ENCODE data around the gene CHTF18. TPM values are rescaled to one million over a fixed set of nuclear protein-coding genes. Genes with fewer than 3 reads are reported as not detected.

CHTF18 gene
- total RNA-seq, 4 donors from 2014 or later = 2.8 to 10.7 (median 4.6) TPM

DNA sequence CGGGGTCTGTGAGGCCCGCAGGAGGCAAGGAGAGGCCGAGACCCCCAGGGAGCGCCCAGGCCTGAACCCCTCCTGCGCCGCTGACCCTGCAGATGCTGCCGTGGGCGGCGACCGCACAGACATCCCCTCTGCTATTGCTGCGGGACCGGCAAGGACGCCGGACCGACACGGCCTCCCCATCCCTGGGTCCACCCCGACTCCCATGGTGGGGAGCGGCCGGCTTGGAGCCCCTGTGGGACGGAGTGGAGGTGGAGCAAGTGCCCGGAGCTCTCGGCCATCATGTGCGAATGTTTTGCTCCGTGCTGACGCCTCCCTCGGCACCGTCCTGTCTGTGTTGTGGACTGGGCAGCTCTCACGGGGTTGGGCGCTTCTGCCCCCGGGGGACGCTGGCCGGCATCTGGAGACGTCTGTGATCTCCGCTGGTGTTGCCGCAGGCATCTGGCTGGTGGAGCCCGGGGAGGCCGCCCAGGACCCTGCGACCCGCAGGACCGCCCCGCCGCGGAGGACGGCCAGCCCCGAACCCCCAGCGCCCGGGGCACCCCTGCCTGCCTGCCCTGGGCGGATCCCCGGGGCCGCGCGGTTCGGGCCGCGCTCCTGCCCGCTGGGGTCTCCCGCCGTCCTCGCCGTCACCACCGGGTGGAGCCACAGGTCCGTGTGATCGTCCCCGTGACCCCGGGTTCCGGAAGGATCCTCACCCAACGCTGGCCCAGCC lies 24.9 kb downstream of the CHTF18 start:
- ATAC-seq (ENCODE audit: low FRiP score) (no peak), DNase-seq (ENCODE audit: low spot score) (no peak)
- TF ChIP-seq, protein P1, sequence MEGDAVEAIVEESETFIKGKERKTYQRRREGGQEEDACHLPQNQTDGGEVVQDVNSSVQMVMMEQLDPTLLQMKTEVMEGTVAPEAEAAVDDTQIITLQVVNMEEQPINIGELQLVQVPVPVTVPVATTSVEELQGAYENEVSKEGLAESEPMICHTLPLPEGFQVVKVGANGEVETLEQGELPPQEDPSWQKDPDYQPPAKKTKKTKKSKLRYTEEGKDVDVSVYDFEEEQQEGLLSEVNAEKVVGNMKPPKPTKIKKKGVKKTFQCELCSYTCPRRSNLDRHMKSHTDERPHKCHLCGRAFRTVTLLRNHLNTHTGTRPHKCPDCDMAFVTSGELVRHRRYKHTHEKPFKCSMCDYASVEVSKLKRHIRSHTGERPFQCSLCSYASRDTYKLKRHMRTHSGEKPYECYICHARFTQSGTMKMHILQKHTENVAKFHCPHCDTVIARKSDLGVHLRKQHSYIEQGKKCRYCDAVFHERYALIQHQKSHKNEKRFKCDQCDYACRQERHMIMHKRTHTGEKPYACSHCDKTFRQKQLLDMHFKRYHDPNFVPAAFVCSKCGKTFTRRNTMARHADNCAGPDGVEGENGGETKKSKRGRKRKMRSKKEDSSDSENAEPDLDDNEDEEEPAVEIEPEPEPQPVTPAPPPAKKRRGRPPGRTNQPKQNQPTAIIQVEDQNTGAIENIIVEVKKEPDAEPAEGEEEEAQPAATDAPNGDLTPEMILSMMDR (IDR thresholded peaks at IDR 0.05) = no peak

DNA sequence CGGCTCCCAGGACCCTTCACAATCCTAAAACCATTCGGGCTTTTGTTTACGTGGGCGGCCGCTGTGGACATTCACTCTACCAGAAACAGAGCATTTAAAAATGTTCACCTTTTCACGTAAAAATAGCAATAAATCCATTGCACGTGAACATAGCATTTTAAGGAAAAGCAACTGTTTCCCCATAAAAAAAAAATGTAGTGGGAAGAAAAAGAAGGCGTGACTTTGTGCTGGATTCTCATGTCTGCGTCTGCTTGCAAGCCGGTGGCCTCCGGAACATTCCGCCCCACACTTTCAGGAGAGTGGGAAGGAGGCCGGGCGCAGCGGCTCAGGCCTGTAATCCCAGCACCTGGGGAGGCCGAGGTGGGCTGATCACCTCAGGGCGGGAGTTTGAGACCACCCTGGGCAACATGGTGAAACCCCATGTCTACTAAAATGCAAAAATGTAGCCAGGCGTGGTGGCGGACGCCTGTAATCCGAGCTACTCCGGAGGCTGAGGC lies 25.5 kb downstream of the CHTF18 start:
- DNase-seq (ENCODE audit: low spot score) (no peak), ATAC-seq (ENCODE audit: low FRiP score) (no peak)
- TF ChIP-seq, protein P1 (IDR thresholded peaks at IDR 0.05) = no peak

DNA sequence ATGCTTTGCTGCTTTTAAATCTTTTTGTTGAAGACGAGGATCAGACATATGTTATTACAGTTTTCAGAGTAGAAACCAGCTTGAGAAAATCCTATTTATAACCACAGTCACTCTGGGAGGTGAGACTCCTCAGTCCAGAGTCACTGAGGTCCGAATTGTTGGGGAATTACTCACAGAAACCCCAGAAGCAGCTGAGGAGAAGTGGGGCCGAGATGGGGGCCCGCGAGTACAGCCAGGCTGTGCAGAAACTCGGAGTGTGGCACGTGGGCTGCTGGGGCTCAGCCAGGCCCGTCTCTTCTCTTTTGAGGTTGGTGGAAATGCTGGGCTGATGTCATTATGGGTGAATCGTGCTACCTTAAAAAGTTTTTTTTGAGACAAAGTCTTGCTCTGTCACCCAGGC lies 26.6 kb downstream of the CHTF18 start:
- ATAC-seq (ENCODE audit: low FRiP score) (no peak), DNase-seq (ENCODE audit: low spot score) (no peak)
- TF ChIP-seq, protein P1 (IDR thresholded peaks at IDR 0.05) = no peak

DNA sequence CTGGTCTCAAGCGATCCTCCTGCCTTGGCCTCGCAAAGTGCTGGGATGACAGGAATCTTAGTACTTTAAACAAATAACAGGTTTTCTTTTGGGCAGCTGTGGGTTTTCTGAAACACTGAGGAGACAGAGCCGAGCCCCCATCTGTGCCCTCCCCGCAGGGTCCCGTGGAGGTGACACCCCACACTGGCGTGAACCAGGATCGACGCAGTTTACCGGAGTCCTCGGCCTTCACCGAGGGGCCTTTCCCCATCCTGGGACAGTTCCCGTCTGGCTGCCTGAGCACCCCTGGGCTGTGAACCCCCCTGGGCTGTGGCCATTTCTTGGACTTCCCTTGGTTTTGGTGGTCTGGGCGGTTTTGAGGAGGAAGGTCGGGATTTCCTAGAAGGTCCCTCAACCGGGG lies 27.4 kb downstream of the CHTF18 start:
- ATAC-seq (ENCODE audit: low FRiP score) (no peak), DNase-seq (ENCODE audit: low spot score) (no peak)
- TF ChIP-seq, protein P1 (IDR thresholded peaks at IDR 0.05) = no peak

DNA sequence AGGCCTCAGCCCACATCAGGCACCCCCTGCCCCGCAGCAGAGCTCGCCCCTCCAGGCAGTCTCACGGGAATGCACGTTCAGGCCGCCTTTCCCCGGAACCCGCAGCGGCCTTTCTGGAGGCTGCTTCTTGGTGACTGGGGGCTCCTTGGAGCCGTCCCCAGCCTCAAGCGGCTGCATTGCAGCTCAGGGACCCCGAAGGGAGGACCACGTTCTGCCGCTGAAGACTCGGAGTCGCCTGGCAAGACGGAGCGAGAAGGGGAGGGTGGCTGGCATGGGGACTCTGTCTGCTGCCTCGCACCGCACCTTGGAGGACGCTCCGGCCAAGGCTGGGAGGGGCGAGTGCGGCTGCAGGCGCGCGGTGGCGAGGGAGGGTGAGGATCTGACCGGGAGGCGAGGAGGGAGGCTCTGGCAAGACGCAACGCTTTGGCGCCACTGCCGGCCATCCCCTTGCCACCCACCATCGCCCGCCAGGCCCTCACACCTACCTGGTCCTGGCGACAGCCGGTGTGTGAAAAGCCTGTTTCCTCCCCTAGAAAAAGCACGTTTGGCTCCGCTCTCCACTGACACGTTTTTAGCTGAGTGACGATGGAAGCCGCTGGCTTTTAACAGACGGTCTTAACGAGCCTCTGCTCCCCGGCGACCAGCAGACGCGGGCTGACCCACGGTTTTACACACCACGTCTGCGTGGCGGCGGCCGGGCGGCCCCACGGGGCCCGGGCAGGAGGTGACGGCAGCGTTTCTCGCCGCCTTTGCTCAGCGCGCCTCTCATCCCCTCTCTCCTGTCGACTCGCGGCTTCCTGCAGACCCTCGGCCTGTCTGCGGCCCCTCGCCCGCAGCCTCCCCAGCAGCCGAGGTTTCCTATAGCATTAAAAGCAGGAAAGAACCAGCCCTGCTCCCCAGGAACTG lies 28.8 kb downstream of the CHTF18 start:
- ATAC-seq (ENCODE audit: low FRiP score) = no peak
- TF ChIP-seq, protein P1 (IDR thresholded peaks at IDR 0.05) = no peak
- no peak for DNase-seq (ENCODE audit: low spot score)

DNA sequence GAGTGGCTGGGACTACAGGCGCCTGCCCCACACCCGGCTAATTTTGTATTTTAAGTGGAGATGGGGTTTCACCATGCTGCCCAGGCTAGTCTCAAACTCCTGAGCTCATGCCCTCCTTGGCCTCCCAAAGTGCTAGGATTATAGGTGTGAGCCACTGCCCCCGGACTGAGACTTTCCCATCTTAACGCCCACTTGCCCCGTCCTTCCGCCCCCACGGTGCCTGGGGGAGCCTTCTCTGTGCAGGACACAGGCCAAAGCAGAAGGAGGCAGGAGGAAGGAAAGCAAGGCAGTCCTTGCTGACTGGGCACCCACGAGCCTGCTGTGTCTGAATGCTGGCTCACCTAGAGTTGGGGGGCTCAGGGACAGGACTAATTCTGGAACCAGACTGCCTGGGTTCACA lies 29.7 kb downstream of the CHTF18 start:
- TF ChIP-seq, protein P1 (IDR thresholded peaks at IDR 0.05) = no peak
- no peak for ATAC-seq (ENCODE audit: low FRiP score)
- no peak for DNase-seq (ENCODE audit: low spot score)
